ENCODE measurements around the gene NXPH3.

NXPH3 gene

GRCh38 chr17:49624896-49625295, 49.2 kb downstream of the NXPH3 start:
- no peak for DNase-seq (ENCODE audit: low read depth in 1 of 2, low spot score in 1 of 2)

- no peak for DNase-seq (ENCODE audit: low read depth in 1 of 2, low spot score in 1 of 2)
Observed at GRCh38 chr17:49629447-49629846, 53.8 kb downstream of the NXPH3 start.

DNA sequence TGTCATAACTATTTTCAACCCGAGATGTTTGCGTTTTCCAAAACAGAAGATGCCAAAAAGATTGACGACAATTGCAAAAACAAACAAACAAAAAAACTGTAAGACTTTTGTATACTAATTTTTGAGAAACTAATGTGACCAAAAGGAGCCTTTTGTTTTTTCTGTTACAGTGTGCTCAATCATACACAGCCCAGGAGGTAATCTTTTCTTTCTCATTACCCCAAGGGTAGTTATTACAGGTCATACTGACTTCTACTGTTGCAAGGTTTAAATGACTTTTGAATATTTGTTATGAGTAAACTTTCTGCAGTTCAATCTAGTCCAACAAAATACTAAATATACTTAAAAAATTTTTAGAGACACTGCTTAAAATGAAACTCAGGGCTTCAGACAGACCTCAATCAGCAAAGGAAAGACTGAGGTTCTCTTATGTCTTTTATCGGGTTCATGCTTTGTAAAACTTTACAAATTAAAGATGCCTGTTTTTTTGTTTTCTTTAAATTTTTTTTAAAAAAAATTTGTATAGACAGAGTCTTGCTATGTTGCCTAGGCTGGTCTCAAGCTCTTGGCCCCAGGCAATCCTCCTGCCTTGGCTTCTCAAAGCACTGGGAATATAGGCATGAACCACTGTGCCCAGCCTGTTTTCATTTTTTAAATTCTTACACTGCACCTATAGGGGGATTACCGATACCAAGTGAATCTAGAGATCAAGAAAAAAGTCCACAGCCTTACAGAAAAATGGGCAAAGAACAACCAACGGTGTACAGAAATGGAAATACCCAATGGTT, 54.6 kb downstream of the NXPH3 start:
- no peak for DNase-seq (ENCODE audit: low read depth in 1 of 2, low spot score in 1 of 2)

GRCh38 chr17:49631496-49631895, 55.8 kb downstream of the NXPH3 start:
- DNase-seq (ENCODE audit: low read depth in 1 of 2, low spot score in 1 of 2), result no peak

All from stimulated activated CD4-positive, alpha-beta T cell treated with anti-CD3 and anti-CD28 coated beads, Interleukin-15, amount 100 ng/mL, for 1 hour (primary cell).